Dedifferentiated amniotic fluid mesenchymal stem cell (primary cell): Measurements from ENCODE around the gene AJM1.

Source experiments
- DNase-seq: peaks from one replicate; pipeline ENCODE4 v3.0.0-alpha.2; 2016; ENCODE audit errors: extremely low spot score

Gene AJM1

DNA sequence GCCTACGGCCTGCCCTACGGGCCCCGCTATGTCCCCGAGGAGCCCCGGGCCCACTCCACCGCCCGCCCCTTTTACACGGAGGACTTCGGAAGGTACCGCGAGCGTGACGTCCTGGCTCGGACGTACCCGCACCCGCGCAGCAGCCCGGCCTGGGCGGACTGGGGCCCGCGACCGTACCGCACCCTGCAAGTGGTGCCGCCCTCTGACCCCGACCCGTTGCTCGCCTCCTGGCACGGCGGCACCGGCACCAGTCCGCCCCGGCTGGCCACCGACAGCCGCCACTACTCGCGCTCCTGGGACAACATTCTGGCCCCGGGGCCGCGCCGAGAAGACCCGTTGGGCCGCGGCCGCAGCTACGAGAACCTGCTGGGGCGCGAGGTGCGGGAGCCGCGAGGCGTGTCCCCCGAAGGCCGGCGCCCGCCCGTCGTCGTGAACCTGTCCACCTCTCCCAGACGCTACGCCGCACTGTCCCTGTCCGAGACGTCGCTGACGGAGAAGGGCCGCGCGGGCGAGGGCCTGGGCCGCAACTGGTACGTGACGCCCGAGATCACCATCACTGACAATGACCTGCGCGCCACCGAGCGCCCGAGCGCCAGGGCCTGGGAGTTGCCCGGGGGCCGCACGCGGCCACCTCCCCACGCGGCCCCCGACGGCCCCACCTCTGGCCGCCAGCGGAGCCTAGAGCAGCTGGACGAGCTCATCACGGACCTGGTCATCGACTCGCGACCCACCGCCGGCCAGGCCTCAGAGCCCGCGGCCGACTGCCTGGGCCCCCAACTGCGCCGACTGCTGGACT lies 3.4 kb downstream of the AJM1 start:
- no peak for DNase-seq

DNA sequence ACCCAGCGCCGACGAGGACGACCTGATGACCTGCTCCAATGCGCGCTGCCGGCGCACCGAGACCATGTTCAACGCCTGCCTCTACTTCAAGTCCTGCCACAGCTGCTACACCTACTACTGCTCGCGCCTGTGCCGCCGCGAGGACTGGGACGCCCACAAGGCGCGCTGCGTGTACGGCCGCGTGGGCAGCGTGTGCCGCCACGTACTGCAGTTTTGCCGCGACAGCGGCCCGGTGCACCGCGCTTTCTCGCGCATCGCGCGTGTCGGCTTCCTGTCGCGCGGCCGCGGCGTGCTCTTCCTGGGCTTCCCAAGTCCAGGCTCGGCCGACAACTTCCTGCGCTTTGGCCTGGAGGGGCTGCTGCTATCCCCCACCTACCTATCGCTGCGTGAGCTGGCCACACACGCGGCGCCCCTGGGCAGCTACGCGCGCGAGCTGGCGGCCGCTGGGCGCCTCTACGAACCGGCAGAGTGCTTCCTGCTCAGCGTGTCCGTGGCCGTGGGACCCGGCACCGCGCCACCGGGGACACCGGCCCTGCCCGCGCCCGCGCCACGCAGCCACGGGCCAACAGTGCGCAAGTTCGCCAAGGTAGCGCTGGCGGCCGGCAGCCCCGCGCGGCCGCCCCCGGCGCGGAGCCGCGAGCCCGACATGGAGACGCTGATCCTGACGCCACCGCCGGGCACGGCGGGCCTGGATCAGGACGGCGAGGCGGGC lies 4.3 kb downstream of the AJM1 start:
- DNase-seq = no peak

GRCh38 chr9:136847088-136847825 lies 5.0 kb downstream of the AJM1 start:
- DNase-seq = peak; percentile 38

DNA sequence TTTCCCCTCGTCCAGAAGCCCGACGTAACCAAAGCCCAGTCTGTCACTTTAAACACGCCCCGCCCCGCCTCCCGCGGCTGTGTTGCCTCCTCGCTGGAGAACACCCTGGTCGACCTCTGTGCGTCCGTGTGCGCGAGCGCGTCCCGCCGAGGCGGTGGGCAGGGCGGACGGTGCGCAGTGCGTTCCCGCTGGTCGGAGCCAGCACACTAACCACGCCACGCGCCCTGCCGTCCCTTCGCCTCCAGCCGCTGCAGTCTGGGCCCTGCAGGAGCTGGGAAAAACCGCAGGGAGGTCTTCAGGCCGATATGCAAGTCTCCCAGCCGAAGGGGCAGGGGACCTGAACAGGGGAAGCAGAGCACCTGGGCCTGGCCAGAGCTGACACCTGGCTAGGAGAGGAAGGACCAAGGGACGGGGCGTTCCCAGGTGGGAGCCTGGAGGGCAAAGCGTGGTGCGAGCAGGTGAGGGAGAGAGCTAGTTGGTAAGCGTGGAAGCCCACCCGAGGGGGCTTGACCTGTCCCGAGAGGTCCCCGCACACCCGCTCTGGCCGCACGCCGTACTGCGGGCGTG lies 5.6 kb downstream of the AJM1 start:
- DNase-seq = peak; percentile 72

- DNase-seq = peak; percentile 29
Measured at GRCh38 chr9:136848393-136849037, 6.2 kb downstream of the AJM1 start.

DNA sequence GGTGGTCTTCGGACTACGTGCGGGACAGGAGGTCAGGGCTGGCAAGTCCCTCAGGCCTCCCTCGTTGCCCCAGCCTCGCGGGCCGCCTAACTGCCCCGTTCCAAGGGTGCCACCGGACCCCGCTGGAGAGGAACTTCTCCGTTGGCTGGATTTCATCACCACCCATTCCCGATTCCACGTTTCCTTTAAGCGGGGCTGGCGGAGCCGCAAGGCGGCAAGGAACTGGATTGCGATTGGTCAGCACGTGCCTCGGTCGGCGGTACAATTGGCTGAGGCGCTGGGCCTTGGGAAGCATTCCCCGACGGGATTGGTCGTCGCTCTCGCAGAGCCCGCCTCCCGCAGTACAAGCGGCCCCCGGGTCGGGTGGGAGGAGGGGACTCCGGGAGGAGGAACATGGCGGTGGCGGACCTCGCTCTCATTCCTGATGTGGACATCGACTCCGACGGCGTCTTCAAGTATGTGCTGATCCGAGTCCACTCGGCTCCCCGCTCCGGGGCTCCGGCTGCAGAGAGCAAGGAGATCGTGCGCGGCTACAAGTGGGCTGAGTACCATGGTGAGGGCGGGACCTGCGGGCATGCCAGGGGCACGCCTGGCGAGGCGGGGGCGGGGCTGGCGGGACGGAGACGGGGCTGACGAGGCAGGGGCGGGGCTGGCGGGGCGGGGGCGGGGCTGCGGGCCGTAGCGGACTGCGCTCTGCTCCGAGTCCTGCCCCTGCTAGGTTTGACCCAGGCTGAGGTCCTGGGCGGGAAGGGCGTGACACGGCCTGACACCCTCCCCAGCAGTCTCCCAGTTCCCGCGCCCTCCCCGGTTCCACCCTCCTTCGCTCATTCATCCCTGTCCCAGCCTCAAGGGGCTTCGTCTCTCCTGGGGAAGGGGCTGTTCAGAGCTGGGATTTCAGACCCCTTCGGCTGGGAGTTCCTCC lies 7.0 kb downstream of the AJM1 start, which contains the start of gene PHPT1:
Gene PHPT1 (plus strand): TSS at position 372 of the 922 bp plus-strand sequence. CDS start 22 bp downstream, at position 394.
- peak; percentile 99 for DNase-seq

GRCh38 chr9:136849960-136850865 lies 7.9 kb downstream of the AJM1 start:
- DNase-seq = no peak

- no peak for DNase-seq
Measured at GRCh38 chr9:136850866-136851775, 8.8 kb downstream of the AJM1 start.

- no peak for DNase-seq
Measured at GRCh38 chr9:136851941-136852663, 9.8 kb downstream of the AJM1 start, which contains the start of gene MAMDC4. Gene MAMDC4, plus strand, starts transcription at chr9:136852346. Its CDS starts 71 bp downstream, at chr9:136852417.

- no peak for DNase-seq
Measured at GRCh38 chr9:136852664-136853595, 10.7 kb downstream of the AJM1 start.

DNA sequence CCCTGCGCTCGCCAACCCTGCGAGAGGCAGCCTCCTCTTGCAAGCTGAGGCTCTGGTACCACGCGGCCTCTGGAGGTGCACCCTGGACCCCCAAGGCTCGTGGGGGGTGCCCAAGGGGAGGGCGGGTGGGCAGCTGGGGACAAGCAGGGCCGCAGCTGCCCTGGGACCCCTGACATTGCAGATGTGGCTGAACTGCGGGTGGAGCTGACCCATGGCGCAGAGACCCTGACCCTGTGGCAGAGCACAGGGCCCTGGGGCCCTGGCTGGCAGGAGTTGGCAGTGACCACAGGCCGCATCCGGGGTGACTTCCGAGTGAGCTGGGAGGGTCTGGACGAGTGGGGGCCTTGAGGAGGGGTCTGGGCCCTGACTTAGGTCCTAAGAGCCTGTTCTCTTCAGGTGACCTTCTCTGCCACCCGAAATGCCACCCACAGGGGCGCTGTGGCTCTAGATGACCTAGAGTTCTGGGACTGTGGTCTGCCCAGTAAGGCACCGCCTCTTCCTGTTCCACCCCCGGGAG lies 11.4 kb downstream of the AJM1 start:
- no peak for DNase-seq

GRCh38 chr9:136854113-136854841 lies 12.0 kb downstream of the AJM1 start:
- no peak for DNase-seq

DNA sequence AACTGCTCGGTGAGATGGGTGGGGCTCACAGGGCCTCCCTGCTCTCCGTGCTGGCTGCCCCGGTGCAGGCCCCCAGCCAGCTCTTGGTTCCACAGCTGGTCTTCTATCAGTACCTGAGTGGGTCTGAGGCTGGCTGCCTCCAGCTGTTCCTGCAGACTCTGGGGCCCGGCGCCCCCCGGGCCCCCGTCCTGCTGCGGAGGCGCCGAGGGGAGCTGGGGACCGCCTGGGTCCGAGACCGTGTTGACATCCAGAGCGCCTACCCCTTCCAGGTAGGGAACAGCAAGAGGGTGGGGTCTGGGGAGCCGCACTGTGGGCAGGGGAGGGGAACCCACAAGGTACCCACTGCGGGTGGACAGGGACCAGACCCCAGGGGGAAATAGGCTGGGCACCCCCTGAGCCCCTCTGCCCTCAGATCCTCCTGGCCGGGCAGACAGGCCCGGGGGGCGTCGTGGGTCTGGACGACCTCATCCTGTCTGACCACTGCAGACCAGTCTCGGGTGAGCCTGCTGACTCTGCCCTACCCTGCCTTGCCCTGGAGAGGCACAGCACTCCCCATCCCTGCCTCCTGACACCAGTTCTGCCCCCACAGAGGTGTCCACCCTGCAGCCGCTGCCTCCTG lies 12.7 kb downstream of the AJM1 start:
- no peak for DNase-seq

DNA sequence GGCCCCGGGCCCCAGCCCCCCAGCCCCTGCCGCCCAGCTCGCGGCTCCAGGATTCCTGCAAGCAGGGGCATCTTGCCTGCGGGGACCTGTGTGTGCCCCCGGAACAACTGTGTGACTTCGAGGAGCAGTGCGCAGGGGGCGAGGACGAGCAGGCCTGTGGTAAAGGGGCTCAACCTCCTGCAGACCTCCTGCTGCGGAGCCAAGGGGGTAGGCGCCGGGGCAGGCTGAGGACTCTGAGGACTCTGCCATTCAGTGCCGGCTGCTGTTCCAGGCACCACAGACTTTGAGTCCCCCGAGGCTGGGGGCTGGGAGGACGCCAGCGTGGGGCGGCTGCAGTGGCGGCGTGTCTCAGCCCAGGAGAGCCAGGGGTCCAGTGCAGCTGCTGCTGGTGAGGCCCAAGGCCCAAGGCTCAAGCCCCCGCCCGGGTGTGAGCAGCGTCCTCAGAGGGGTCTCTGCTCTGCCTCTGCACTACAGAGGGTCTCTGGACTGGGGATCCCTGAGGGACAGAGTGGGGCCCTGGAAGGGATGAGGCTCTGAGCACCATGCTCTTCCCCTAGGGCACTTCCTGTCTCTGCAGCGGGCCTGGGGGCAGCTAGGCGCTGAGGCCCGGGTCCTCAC lies 13.3 kb downstream of the AJM1 start:
- DNase-seq = no peak

- DNase-seq = no peak
Measured at GRCh38 chr9:136856079-136856476, 13.8 kb downstream of the AJM1 start.
